IMR-90 (cell line): ENCODE results near the gene SHB. TPM values are rescaled to one million over a fixed set of nuclear protein-coding genes. Genes with fewer than 3 reads are reported as not detected.

ENCODE experiments used
- ATAC-seq: fragments of 200-7000 bp; cut with Tn5 transposase; 2 replicates; pipeline ENCODE4 v1.9.1; 2020; ENCODE audit warnings: low read depth, mild to moderate bottlenecking, moderate library complexity
- BruUV-seq: library from RNA; stranded (reverse); fragments of 400-500 nt; replicated peaks from 2 replicates; lab custom pipeline; 2021; lab: Mats Ljungman, UMichigan
- CTCF ChIA-PET: fragments of 300-600 bp; formaldehyde crosslinking; extraction: SDS; loops from one replicate; lab custom pipeline; 2021; ENCODE audit warnings: antibody characterized with exemption; lab: Yijun Ruan, JAX
- POLR2A ChIA-PET: fragments of 300-600 bp; sonication (Branson Sonifier 250); formaldehyde crosslinking; loops from one replicate; lab custom pipeline; 2022; ENCODE audit warnings: antibody characterized with exemption; ENCODE audit not compliant: unreplicated experiment; lab: Charles Lee
- DNase-seq: peaks from one replicate; pipeline ENCODE4 v3.0.0; 2013
- H2AFZ ChIP-seq: replicated peaks from 2 replicates; pipeline ENCODE3; 2013; ENCODE audit warnings: low read length, mild to moderate bottlenecking; ENCODE audit not compliant: poor library complexity
- H2AK5ac ChIP-seq: 2 replicates; pipeline ENCODE4 v1.6.1; 2013; ENCODE audit warnings: low read depth, low read length, inconsistent platforms
- H2AK9ac ChIP-seq: replicated peaks from 2 replicates; pipeline ENCODE3; 2013; ENCODE audit warnings: mild to moderate bottlenecking, low read depth, low read length, moderate library complexity; ENCODE audit not compliant: poor library complexity
- H2BK120ac ChIP-seq: 2 replicates; pipeline ENCODE4 v1.6.1; 2013; ENCODE audit warnings: low read depth, low read length, inconsistent platforms
- H2BK15ac ChIP-seq: 3 replicates; pipeline ENCODE4 v1.6.1; 2013; ENCODE audit warnings: low read depth, low read length, inconsistent platforms
- H2BK20ac ChIP-seq: 2 replicates; pipeline ENCODE4 v1.6.1; 2013; ENCODE audit warnings: low read depth, mild to moderate bottlenecking, inconsistent platforms, low read length, moderate library complexity
- H2BK5ac ChIP-seq: 2 replicates; pipeline ENCODE4 v1.6.1; 2013; ENCODE audit warnings: mild to moderate bottlenecking, low read depth, low read length, inconsistent platforms; ENCODE audit not compliant: poor library complexity, severe bottlenecking
- H3K14ac ChIP-seq: replicated peaks from 2 replicates; pipeline ENCODE4 v1.6.1; 2013; ENCODE audit warnings: low read depth, low read length, inconsistent platforms
- H3K18ac ChIP-seq: 2 replicates; pipeline ENCODE4 v1.6.1; 2013; ENCODE audit warnings: low read depth, low read length, control low read depth
- H3K23ac ChIP-seq: 2 replicates; pipeline ENCODE4 v1.6.1; 2013; ENCODE audit warnings: low read depth, low read length, inconsistent platforms
- H3K27ac ChIP-seq: 2 replicates; pipeline ENCODE4 v1.5.1; 2013; ENCODE audit warnings: mild to moderate bottlenecking, control low read depth, low read length; ENCODE audit not compliant: insufficient read depth
- H3K27me3 ChIP-seq: 2 replicates; pipeline ENCODE4 v1.6.1; 2013; ENCODE audit warnings: low read length; ENCODE audit not compliant: control insufficient read depth, insufficient read depth
- H3K36me3 ChIP-seq: 2 replicates; pipeline ENCODE4 v1.6.1; 2013; ENCODE audit warnings: low read length, mixed read lengths; ENCODE audit not compliant: control insufficient read depth, insufficient read depth
- H3K4ac ChIP-seq: 2 replicates; pipeline ENCODE4 v1.6.1; 2013; ENCODE audit warnings: low read depth, low read length, inconsistent platforms
- H3K4me1 ChIP-seq: 2 replicates; pipeline ENCODE4 v1.6.1; 2013; ENCODE audit warnings: low read length, mixed read lengths; ENCODE audit not compliant: control insufficient read depth, insufficient read depth
- H3K4me2 ChIP-seq: 2 replicates; pipeline ENCODE4 v1.6.1; 2013; ENCODE audit warnings: low read depth, mild to moderate bottlenecking, control low read depth, low read length, moderate library complexity
- H3K4me3 ChIP-seq: 2 replicates; pipeline ENCODE4 v1.5.1; 2013; ENCODE audit warnings: low read depth, mild to moderate bottlenecking, control low read depth, low read length, moderate library complexity; ENCODE audit not compliant: insufficient read depth
- H3K56ac ChIP-seq: 2 replicates; pipeline ENCODE4 v1.6.1; 2013; ENCODE audit warnings: low read length, inconsistent platforms; ENCODE audit not compliant: insufficient read depth; ENCODE audit errors: extremely low read depth
- H3K79me1 ChIP-seq, 2 experiments: 2 replicates each; pipeline ENCODE4 v1.6.1; 2013; ENCODE audit warnings: low read length in 2 of 2, inconsistent platforms in 1 of 2, low read depth in 1 of 2
- H3K9ac ChIP-seq: 2 replicates; pipeline ENCODE4 v1.6.1; 2013; ENCODE audit warnings: low read depth, low read length, control low read depth
- H3K9me1 ChIP-seq: 2 replicates; pipeline ENCODE4 v1.6.1; 2013; ENCODE audit warnings: low read length, inconsistent platforms; ENCODE audit not compliant: insufficient read depth
- H3K9me3 ChIP-seq: 2 replicates; pipeline ENCODE4 v1.6.1; 2013; ENCODE audit warnings: low read length; ENCODE audit not compliant: control insufficient read depth, insufficient read depth
- H4K20me1 ChIP-seq: 2 replicates; pipeline ENCODE4 v1.6.1; 2013; ENCODE audit warnings: low read length, inconsistent platforms; ENCODE audit not compliant: insufficient read depth
- H4K5ac ChIP-seq: 2 replicates; pipeline ENCODE4 v1.6.1; 2013; ENCODE audit warnings: mild to moderate bottlenecking, low read depth, low read length, control low read depth
- H4K8ac ChIP-seq, 2 experiments: 2 replicates each; pipeline ENCODE4 v1.6.1; 2013; ENCODE audit warnings: low read depth in 2 of 2, low read length in 2 of 2, control low read depth in 1 of 2, inconsistent platforms in 1 of 2
- H4K91ac ChIP-seq: 2 replicates; pipeline ENCODE4 v1.6.1; 2013; ENCODE audit warnings: low read depth, low read length, inconsistent platforms; ENCODE audit not compliant: insufficient read depth
- CHD1 ChIP-seq: IDR thresholded peaks from 2 replicates; pipeline ENCODE4 v1.6.1; 2012; ENCODE audit warnings: low read depth, low read length, improper control_type of control experiment
- CTCF ChIP-seq: conservative IDR thresholded peaks from 2 replicates; pipeline ENCODE4 v1.5.1; 2012; ENCODE audit warnings: mild to moderate bottlenecking, low read depth, low read length, improper control_type of control experiment
- ELK1 ChIP-seq: fragments of 150-350 bp; IDR thresholded peaks from 2 replicates; pipeline ENCODE4 v1.6.1; 2016; ENCODE audit warnings: low read depth, mild to moderate bottlenecking, low read length, moderate library complexity, borderline replicate concordance
- MAFK ChIP-seq: IDR thresholded peaks from 2 replicates; pipeline ENCODE4 v1.6.1; 2012; ENCODE audit warnings: low read depth, low read length, improper control_type of control experiment
- MXI1 ChIP-seq: IDR thresholded peaks from 2 replicates; pipeline ENCODE4 v1.6.1; 2012; ENCODE audit warnings: low read depth, mild to moderate bottlenecking, low read length, moderate library complexity, borderline replicate concordance
- NFE2L2 ChIP-seq: fragments of 150-350 bp; IDR thresholded peaks from 2 replicates; pipeline ENCODE4 v1.6.1; 2016; ENCODE audit warnings: low read depth, mild to moderate bottlenecking, low read length
- RCOR1 ChIP-seq: IDR thresholded peaks from 2 replicates; pipeline ENCODE4 v1.6.1; 2012; ENCODE audit warnings: mild to moderate bottlenecking, low read length, improper control_type of control experiment; ENCODE audit not compliant: insufficient replicate concordance
- WGBS, 2 experiments: methylation state at CpG; one replicate each; pipeline versions ENCODE4 v1.1.5 to v1.1.7; 2013; ENCODE audit warnings: missing lambda C conversion rate in 2 of 2; ENCODE audit not compliant: insufficient read length in 1 of 2; ENCODE audit errors: extremely low coverage in 2 of 2; 5-methylcytosine and 5-hydroxymethylcytosine counted together
- dilution Hi-C: fragments of 300-500 bp; cut with HindIII; formaldehyde crosslinking; loops from one replicate; pipeline ENCODE4 v1.14.3; 2018; ENCODE audit warnings: low sequenced_read_pairs; ENCODE audit not compliant: unreplicated experiment
- in situ Hi-C: fragments of 300-500 bp; cut with MboI; formaldehyde crosslinking; loops from 3 replicates; pipeline ENCODE4 v1.14.3; 2019; ENCODE audit warnings: low sequenced_read_pairs, inconsistent platforms, mixed read lengths
- intact Hi-C: fragments of 100-400 bp; cut with micrococcal nuclease; formaldehyde crosslinking; loops from 2 replicates; pipeline ENCODE4 v1.10.0; 2022
- polyA plus RNA-seq, 3 experiments: library from polyadenylated mRNA; depleted of rRNA; stranded (reverse); fragments of >200 nt; gene quantifications; 2 replicates each; pipeline ENCODE4 v1.2.3, GENCODE V29; 2012; ENCODE audit warnings: low replicate concordance in 1 of 3
- total RNA-seq: library from RNA; depleted of rRNA; stranded (reverse); fragments of >200 nt; gene quantifications from 2 replicates; pipeline ENCODE4 v1.2.3, GENCODE V29; 2012

Gene SHB
- total and polyA plus RNA-seq, 2 of the 4 experiments (the other 2 are of a cell fraction), result 6.1 to 20.4 TPM

GRCh38 chr9:38000332-38000731 lies 68.7 kb downstream of the SHB start:
- H3K79me1 ChIP-seq, result peaks cover 60 to 99% of the 10 kb centered on the region in 2 experiments
- peak overlapping the region; percentile 59 for H3K14ac ChIP-seq
- H3K23ac ChIP-seq, result no peak overlapping the region
- peak overlapping the region; percentile 46 for H4K91ac ChIP-seq
- no peaks in the 10 kb centered on the region for H3K9me3 ChIP-seq
- no peak for ATAC-seq
- ChIA-PET POLR2A (no interaction called here), CTCF (no interaction called here)
- H2BK120ac ChIP-seq, result 0 out of 2 replicates have a peak overlapping the region, but pooled peaks have one; percentile 5
- H3K9ac ChIP-seq, result no peak overlapping the region
- no peak overlapping the region for H3K18ac ChIP-seq
- no peak overlapping the region for H2BK15ac ChIP-seq
- H3K27me3 ChIP-seq, result no peaks in the 10 kb centered on the region
- 93% methylated on average over 5 of the region's 9 CpGs; no CpG with 5 or more reads in 1 of the 2 experiments for WGBS, 2 experiments
- peak overlapping the region; percentile 91 for H2AK5ac ChIP-seq
- H3K56ac ChIP-seq, result no peak overlapping the region
- in situ Hi-C loops, result no loop called here
- TF ChIP-seq MXI1 (no peak), RCOR1 (no peak), MAFK (no peak), CTCF (no peak), CHD1 (no peak), ELK1 (no peak), NFE2L2 (no peak)
- H4K5ac ChIP-seq, result no peak overlapping the region
- H4K20me1 ChIP-seq, result peaks cover 44% of the 10 kb centered on the region
- H2BK5ac ChIP-seq, result peak overlapping the region; percentile 23
- no peak overlapping the region for H3K4me2 ChIP-seq
- no TSS peak for BruUV-seq
- intact Hi-C loops, result no loop called here
- dilution Hi-C loops, result no loop called here
- DNase-seq, result no peak
- peak overlapping the region in 1 of 2 experiments; percentile 41; a peak in 1 of 4 replicates for H4K8ac ChIP-seq
- H3K36me3 ChIP-seq, result peaks cover 21% of the 10 kb centered on the region
- no peak overlapping the region for H3K4me3 ChIP-seq
- H3K27ac ChIP-seq, result no peak overlapping the region
- H2BK20ac ChIP-seq, result peak overlapping the region; percentile 50; the same call in 1 of the 2 replicates
- H2AFZ ChIP-seq, result no peak overlapping the region
- peak overlapping the region; percentile 90 for H2AK9ac ChIP-seq
- peak overlapping the region; percentile 46; the same call in 1 of the 2 replicates for H3K4ac ChIP-seq
- H3K4me1 ChIP-seq, result peaks cover 57% of the 10 kb centered on the region
- peaks cover 58% of the 10 kb centered on the region for H3K9me1 ChIP-seq
